Lung (tissue), 12 donors: ENCODE results near the gene LRCH3. TPM values are rescaled to one million over a fixed set of nuclear protein-coding genes. Genes with fewer than 3 reads are reported as not detected.

Source experiments
- ATAC-seq: fragments of 200-7000 bp; cut with Tn5 transposase; one replicate; pipeline ENCODE4 v1.9.1; 2020; ENCODE audit warnings: moderate number of reproducible peaks; ENCODE audit not compliant: insufficient read depth, low FRiP score
- DNase-seq, 3 donors: peaks; one replicate each; pipeline ENCODE4 v3.0.0-alpha.2; 2013 to 2017
- H3K27ac ChIP-seq, 2 donors: one replicate each; pipeline ENCODE4 v1.5.1; 2013; ENCODE audit warnings: mild to moderate bottlenecking in 2 of 2, moderate library complexity in 2 of 2, control low read depth in 1 of 2, inconsistent platforms in 1 of 2, low read depth in 1 of 2, low read length in 1 of 2
- H3K27me3 ChIP-seq, 3 donors: one replicate each; pipeline ENCODE4 v1.5.1; 2013; ENCODE audit warnings: low read length in 2 of 3; ENCODE audit not compliant: control insufficient read depth in 3 of 3, insufficient read depth in 3 of 3
- H3K36me3 ChIP-seq, 4 donors: one replicate each; pipeline ENCODE4 v1.5.1; 2013; ENCODE audit warnings: low read length in 4 of 4, mild to moderate bottlenecking in 1 of 4, moderate library complexity in 1 of 4; ENCODE audit not compliant: control insufficient read depth in 4 of 4, insufficient read depth in 4 of 4
- H3K4me1 ChIP-seq, 5 donors: one replicate each; pipeline ENCODE4 v1.5.1; 2013; ENCODE audit warnings: low read length in 5 of 5, mild to moderate bottlenecking in 2 of 5, moderate library complexity in 1 of 5; ENCODE audit not compliant: control insufficient read depth in 5 of 5, insufficient read depth in 5 of 5
- H3K4me3 ChIP-seq: one replicate; pipeline ENCODE4 v1.5.1; 2013; ENCODE audit warnings: mild to moderate bottlenecking, control low read depth, moderate library complexity
- H3K9ac ChIP-seq, 2 donors: one replicate each; pipeline ENCODE4 v1.5.1; 2013; ENCODE audit warnings: low read length in 2 of 2, control low read depth in 1 of 2; ENCODE audit not compliant: insufficient read depth in 1 of 2
- H3K9me3 ChIP-seq, 4 donors: one replicate each; pipeline ENCODE4 v1.5.1; 2013; ENCODE audit warnings: low read length in 3 of 4, mild to moderate bottlenecking in 1 of 4, moderate library complexity in 1 of 4; ENCODE audit not compliant: control insufficient read depth in 4 of 4, insufficient read depth in 3 of 4
- CTCF ChIP-seq: IDR thresholded peaks from 2 replicates; pipeline ENCODE4 v1.5.1; 2012; ENCODE audit warnings: mild to moderate bottlenecking; ENCODE audit errors: control extremely low read depth, extremely low read depth
- whole genome bisulfite sequencing, 2 donors: extraction: QIAGEN DNeasy Blood & Tissue Kit; methylation state at CpG; one replicate each; pipeline ENCODE4 v1.1.7; 2013; 5-methylcytosine and 5-hydroxymethylcytosine counted together
- polyA plus RNA-seq, 2 donors: library from polyadenylated mRNA; stranded (reverse); fragments of 200-250 nt; gene quantifications; one replicate each; pipeline ENCODE4 v1.2.1, GENCODE V29; 2013
- total RNA-seq, 2 donors: library from RNA; depleted of rRNA in 1 of 2; stranded (reverse); fragments of >200 nt in 1 of 2; gene quantifications; one replicate each; pipeline ENCODE4 v1.2.1, GENCODE V29; 2014 to 2021
- donor health status: control.
- donor health status: control.
- donor health status: Bipolar disorder and iron deficiency.
- donor health status: healthy.
- donor health status: DM: yes; HTN: yes; CAD: no.

LRCH3 gene
- total and polyA plus RNA-seq, 4 donors, result 7.7 to 228 (median 26.1) TPM

- 91 to 93% methylated on average over 4 of the region's 4 CpGs for WGBS, 2 donors
- Histone ChIP-seq H3K4me3 (no peak overlapping the region), H3K27ac (no peak overlapping the region), H3K4me1 (no peaks in the 10 kb centered on the region), H3K27me3 (no peaks in the 10 kb centered on the region), H3K9ac (no peak overlapping the region), H3K36me3 (peaks cover 0 to 4% (median 0%) of the 10 kb centered on the region in 4 donors), H3K9me3 (no peaks in the 10 kb centered on the region)
- no peak for DNase-seq
- TF ChIP-seq CTCF, result no peak
- ATAC-seq, result no peak
Observed at GRCh38 chr3:197890693-197891092, 99.6 kb downstream of the LRCH3 start.

GRCh38 chr3:197892162-197892561 lies 101.1 kb downstream of the LRCH3 start:
- ATAC-seq (no peak), DNase-seq (no peak)
- no peak overlapping the region for H3K9ac ChIP-seq
- H3K4me1 ChIP-seq, result no peaks in the 10 kb centered on the region
- H3K27me3 ChIP-seq, result no peaks in the 10 kb centered on the region
- no peaks in the 10 kb centered on the region for H3K9me3 ChIP-seq
- no peak overlapping the region for H3K27ac ChIP-seq
- H3K36me3 ChIP-seq, result peaks cover 0 to 4% (median 0%) of the 10 kb centered on the region in 4 donors
- TF ChIP-seq CTCF, result no peak
- H3K4me3 ChIP-seq, result no peak overlapping the region
- 94 to 97% methylated on average over 5 of the region's 5 CpGs for WGBS, 2 donors

- no peak overlapping the region for H3K9ac ChIP-seq
- H3K9me3 ChIP-seq, result no peaks in the 10 kb centered on the region
- H3K36me3 ChIP-seq, result no peaks in the 10 kb centered on the region
- ATAC-seq (no peak), DNase-seq (no peak)
- H3K4me1 ChIP-seq, result no peaks in the 10 kb centered on the region
- H3K4me3 ChIP-seq, result no peak overlapping the region
- no peak overlapping the region for H3K27ac ChIP-seq
- WGBS, 2 donors, result 88 to 98% methylated on average over 3 of the region's 3 CpGs
- TF ChIP-seq CTCF, result no peak
- H3K27me3 ChIP-seq, result no peaks in the 10 kb centered on the region
Observed at GRCh38 chr3:197896421-197896820, 105.4 kb downstream of the LRCH3 start.

- Histone ChIP-seq H3K9ac (no peak overlapping the region), H3K4me1 (no peaks in the 10 kb centered on the region), H3K36me3 (no peaks in the 10 kb centered on the region), H3K27me3 (no peaks in the 10 kb centered on the region), H3K27ac (no peak overlapping the region), H3K9me3 (no peaks in the 10 kb centered on the region), H3K4me3 (no peak overlapping the region)
- 82 to 84% methylated on average over 20 of the region's 20 CpGs for WGBS, 2 donors
- DNase-seq (no peak), ATAC-seq (no peak)
- no peak for TF ChIP-seq CTCF
Observed at GRCh38 chr3:197899833-197900478, 108.9 kb downstream of the LRCH3 start.
